ENCODE data around the gene LRRC19.

DNA sequence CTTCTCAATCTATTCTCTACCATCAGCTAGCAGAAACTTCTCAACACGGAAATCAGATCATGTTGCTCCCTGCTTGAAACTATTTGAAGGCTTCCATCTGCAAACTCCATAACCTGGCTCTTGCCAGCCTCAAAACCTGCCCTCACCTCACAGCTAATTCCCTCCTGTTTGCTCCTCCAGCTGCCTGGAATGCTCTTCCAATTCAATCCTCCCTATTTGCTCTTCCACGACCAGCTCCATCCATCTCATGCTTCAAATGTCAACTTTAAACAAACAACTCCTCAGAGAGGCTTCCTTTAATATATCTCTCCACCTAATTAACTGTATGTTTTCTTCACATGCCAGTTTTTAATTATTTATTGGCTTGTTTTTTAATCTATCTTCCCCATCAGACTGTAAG, 59.9 kb downstream of the LRRC19 start:
- TF ChIP-seq, protein P1, sequence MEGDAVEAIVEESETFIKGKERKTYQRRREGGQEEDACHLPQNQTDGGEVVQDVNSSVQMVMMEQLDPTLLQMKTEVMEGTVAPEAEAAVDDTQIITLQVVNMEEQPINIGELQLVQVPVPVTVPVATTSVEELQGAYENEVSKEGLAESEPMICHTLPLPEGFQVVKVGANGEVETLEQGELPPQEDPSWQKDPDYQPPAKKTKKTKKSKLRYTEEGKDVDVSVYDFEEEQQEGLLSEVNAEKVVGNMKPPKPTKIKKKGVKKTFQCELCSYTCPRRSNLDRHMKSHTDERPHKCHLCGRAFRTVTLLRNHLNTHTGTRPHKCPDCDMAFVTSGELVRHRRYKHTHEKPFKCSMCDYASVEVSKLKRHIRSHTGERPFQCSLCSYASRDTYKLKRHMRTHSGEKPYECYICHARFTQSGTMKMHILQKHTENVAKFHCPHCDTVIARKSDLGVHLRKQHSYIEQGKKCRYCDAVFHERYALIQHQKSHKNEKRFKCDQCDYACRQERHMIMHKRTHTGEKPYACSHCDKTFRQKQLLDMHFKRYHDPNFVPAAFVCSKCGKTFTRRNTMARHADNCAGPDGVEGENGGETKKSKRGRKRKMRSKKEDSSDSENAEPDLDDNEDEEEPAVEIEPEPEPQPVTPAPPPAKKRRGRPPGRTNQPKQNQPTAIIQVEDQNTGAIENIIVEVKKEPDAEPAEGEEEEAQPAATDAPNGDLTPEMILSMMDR (IDR thresholded peaks at IDR 0.05), result no peak
- TF ChIP-seq POLR2A (IDR thresholded peaks at IDR 0.05), result no peak
